H1 (cell line): ENCODE data around the gene SCGB1A1. TPM values are rescaled to one million over a fixed set of nuclear protein-coding genes. Genes with fewer than 3 reads are reported as not detected.

ENCODE experiments used
- CTCF ChIA-PET: fragments of 300-600 bp; sonication (Branson Sonifier 250); formaldehyde crosslinking; loops from one replicate; lab custom pipeline; 2021; ENCODE audit not compliant: partially characterized antibody; lab: Charles Lee
- POLR2A ChIA-PET: fragments of 300-600 bp; sonication (Branson Sonifier 250); formaldehyde crosslinking; loops from one replicate; lab custom pipeline; 2021; ENCODE audit warnings: inconsistent platforms; ENCODE audit not compliant: partially characterized antibody; lab: Charles Lee
- DNase-seq, 2 experiments: peaks; one replicate each; pipeline versions ENCODE4 v3.0.0 to v3.0.0-alpha.2; 2010 to 2022; ENCODE audit warnings: low spot score in 2 of 2, low read depth in 1 of 2, mixed read lengths in 1 of 2
- FAIRE-seq: peaks from 2 replicates; lab custom pipeline; 2011; peaks lifted over from hg19 to GRCh38; lab: Jason Lieb, UNC
- H2AFZ ChIP-seq: 2 replicates; pipeline ENCODE4 v1.8.1; 2012; ENCODE audit warnings: low read length, inconsistent platforms
- H2AK5ac ChIP-seq: 2 replicates; pipeline ENCODE4 v1.6.1; 2013; ENCODE audit warnings: low read depth, low read length
- H2BK120ac ChIP-seq: replicated peaks from 2 replicates; pipeline ENCODE3; 2013; ENCODE audit warnings: low read depth, low read length, inconsistent platforms
- H2BK12ac ChIP-seq: 2 replicates; pipeline ENCODE4 v1.6.1; 2013; ENCODE audit warnings: low read depth, low read length
- H2BK15ac ChIP-seq: 2 replicates; pipeline ENCODE4 v1.6.1; 2013; ENCODE audit warnings: low read length
- H2BK20ac ChIP-seq: 2 replicates; pipeline ENCODE4 v1.6.1; 2013; ENCODE audit warnings: low read length
- H2BK5ac ChIP-seq: 2 replicates; pipeline ENCODE4 v1.6.1; 2013; ENCODE audit warnings: low read depth, low read length
- H3K14ac ChIP-seq: 2 replicates; pipeline ENCODE4 v1.6.1; 2013; ENCODE audit warnings: inconsistent platforms; ENCODE audit not compliant: insufficient read length
- H3K18ac ChIP-seq: 2 replicates; pipeline ENCODE4 v1.6.1; 2013; ENCODE audit warnings: low read length; ENCODE audit errors: extremely low read depth
- H3K23ac ChIP-seq: 2 replicates; pipeline ENCODE4 v1.6.1; 2013; ENCODE audit warnings: inconsistent platforms; ENCODE audit not compliant: insufficient read length
- H3K23me2 ChIP-seq: 2 replicates; pipeline ENCODE4 v1.6.1; 2013; ENCODE audit warnings: low read depth, low read length
- H3K27ac ChIP-seq: 2 replicates; pipeline ENCODE4 v1.6.1; 2011; ENCODE audit warnings: low read depth, low read length, inconsistent platforms
- H3K27me3 ChIP-seq, 4 experiments: replicated peaks in 1 of 4; 1 replicate in 1 of 4; 2 replicates in 3 of 4; pipeline versions ENCODE4 v1.6.1 to v1.8.1; 2011 to 2013; ENCODE audit warnings: low read length in 3 of 4, mild to moderate bottlenecking in 3 of 4, inconsistent platforms in 2 of 4, mixed read lengths in 2 of 4, moderate library complexity in 1 of 4; ENCODE audit not compliant: control insufficient read depth in 3 of 4, insufficient read depth in 3 of 4; ENCODE audit errors: extremely low read depth in 1 of 4
- H3K36me3 ChIP-seq, 4 experiments: 2 replicates each; pipeline versions ENCODE4 v1.6.1 to v1.8.1; 2011 to 2013; ENCODE audit warnings: mild to moderate bottlenecking in 4 of 4, low read length in 3 of 4, moderate library complexity in 2 of 4, control low read depth in 1 of 4, inconsistent platforms in 1 of 4; ENCODE audit not compliant: insufficient read depth in 4 of 4, control insufficient read depth in 2 of 4
- H3K4ac ChIP-seq: replicated peaks from 2 replicates; pipeline ENCODE3; 2013; ENCODE audit warnings: low read length, low read depth, mixed read lengths, inconsistent platforms; ENCODE audit not compliant: insufficient read length
- H3K4me1 ChIP-seq, 4 experiments: replicated peaks in 1 of 4; 1 replicate in 1 of 4; 2 replicates in 3 of 4; pipeline versions ENCODE4 v1.6.1 to v1.8.1; 2011 to 2013; ENCODE audit warnings: low read length in 3 of 4, inconsistent platforms in 2 of 4, mixed read lengths in 1 of 4; ENCODE audit not compliant: insufficient read depth in 4 of 4, control insufficient read depth in 3 of 4
- H3K4me2 ChIP-seq, 2 experiments: 2 replicates each; pipeline versions ENCODE4 v1.6.1 to v1.8.1; 2011 to 2013; ENCODE audit warnings: low read depth in 2 of 2, low read length in 2 of 2, control low read depth in 1 of 2, inconsistent platforms in 1 of 2, mild to moderate bottlenecking in 1 of 2; ENCODE audit not compliant: insufficient read depth in 1 of 2
- H3K4me3 ChIP-seq, 4 experiments: fragments of 200-600, 300-600 bp in 1 of 4; sonication (generic), shearing (Covaris generic), sonication (Bioruptor Twin) in 1 of 4; 2 replicates each; pipeline versions ENCODE4 v1.5.1 to v1.8.1; 2011 to 2016; ENCODE audit warnings: low read length in 4 of 4, low read depth in 3 of 4, control low read depth in 2 of 4, inconsistent platforms in 2 of 4, mild to moderate bottlenecking in 2 of 4, mixed read lengths in 1 of 4, moderate library complexity in 1 of 4; ENCODE audit not compliant: insufficient read depth in 2 of 4; ENCODE audit errors: extremely low read depth in 1 of 4
- H3K56ac ChIP-seq: replicated peaks from 2 replicates; pipeline ENCODE3; 2013; ENCODE audit warnings: low read depth, mild to moderate bottlenecking, mixed read lengths, low read length, inconsistent platforms; ENCODE audit not compliant: insufficient read length
- H3K79me1 ChIP-seq: 2 replicates; pipeline ENCODE4 v1.6.1; 2013; ENCODE audit warnings: low read depth, low read length, control low read depth
- H3K79me2 ChIP-seq, 2 experiments: 2 replicates each; pipeline versions ENCODE4 v1.6.1 to v1.8.1; 2012 to 2013; ENCODE audit warnings: low read length in 2 of 2, mild to moderate bottlenecking in 2 of 2, inconsistent platforms in 1 of 2; ENCODE audit not compliant: insufficient read depth in 2 of 2, control insufficient read depth in 1 of 2
- H3K9ac ChIP-seq, 4 experiments: replicated peaks in 1 of 4; 1 replicate in 1 of 4; 2 replicates in 3 of 4; pipeline versions ENCODE4 v1.6.1 to v1.8.1; 2011 to 2013; ENCODE audit warnings: low read depth in 3 of 4, low read length in 3 of 4, control low read depth in 2 of 4, mild to moderate bottlenecking in 2 of 4, moderate library complexity in 2 of 4, inconsistent platforms in 1 of 4; ENCODE audit errors: extremely low read depth in 1 of 4
- H3K9me3 ChIP-seq, 2 experiments: 2 replicates each; pipeline versions ENCODE4 v1.6.1 to v1.8.1; 2012 to 2013; ENCODE audit warnings: mild to moderate bottlenecking in 2 of 2, moderate library complexity in 2 of 2, control low read depth in 1 of 2, inconsistent platforms in 1 of 2, low read depth in 1 of 2, low read length in 1 of 2, mixed read lengths in 1 of 2; ENCODE audit not compliant: insufficient read depth in 2 of 2
- H4K20me1 ChIP-seq, 2 experiments: replicated peaks in 1 of 2; 2 replicates each; pipeline versions ENCODE3 to v1.8.1; 2011 to 2013; ENCODE audit warnings: inconsistent platforms in 2 of 2, low read length in 2 of 2, mild to moderate bottlenecking in 1 of 2; ENCODE audit not compliant: insufficient read depth in 2 of 2, control insufficient read depth in 1 of 2
- H4K5ac ChIP-seq: 2 replicates; pipeline ENCODE4 v1.6.1; 2013; ENCODE audit warnings: low read length, low read depth, mixed read lengths, inconsistent platforms; ENCODE audit not compliant: insufficient read length
- H4K8ac ChIP-seq: 2 replicates; pipeline ENCODE4 v1.8.0; 2013; ENCODE audit warnings: mild to moderate bottlenecking, moderate library complexity, low read length, inconsistent platforms; ENCODE audit not compliant: insufficient read depth; ENCODE audit errors: extremely low read depth
- H4K91ac ChIP-seq: replicated peaks from 2 replicates; pipeline ENCODE3; 2013; ENCODE audit warnings: low read length, mixed read lengths, inconsistent platforms; ENCODE audit not compliant: insufficient read length
- HDAC2 ChIP-seq, 2 experiments: fragments of 300-600 bp in 1 of 2; sonication (generic) in 1 of 2; IDR thresholded peaks; 2 replicates each; pipeline ENCODE4 v1.6.1; 2011 to 2012; ENCODE audit warnings: low read depth in 2 of 2, low read length in 2 of 2, mild to moderate bottlenecking in 2 of 2, moderate library complexity in 2 of 2, borderline replicate concordance in 1 of 2, inconsistent platforms in 1 of 2
- RXRA ChIP-seq: IDR thresholded peaks from 2 replicates; pipeline ENCODE4 v1.6.1; 2011; ENCODE audit warnings: low read depth, mild to moderate bottlenecking, low read length, moderate library complexity; ENCODE audit not compliant: insufficient read depth
- SAP30 ChIP-seq: fragments of 300-600 bp; sonication (generic); IDR thresholded peaks from 2 replicates; pipeline ENCODE4 v1.7.1; 2012; ENCODE audit warnings: low read length, moderate library complexity, mild to moderate bottlenecking, inconsistent platforms; ENCODE audit not compliant: insufficient read depth, insufficient replicate concordance
- USF2 ChIP-seq: IDR thresholded peaks from 2 replicates; pipeline ENCODE4 v1.6.1; 2011; ENCODE audit warnings: low read length, improper control_type of control experiment
- WGBS, 2 experiments: shearing (Covaris generic) in 1 of 2; methylation state at CpG; one replicate each; pipeline versions ENCODE4 v1.1.6 to v1.1.7; 2013 to 2015; ENCODE audit warnings: low lambda C conversion rate in 2 of 2, mixed read lengths in 2 of 2, inconsistent platforms in 1 of 2, low coverage in 1 of 2, missing lambda C conversion rate in 1 of 2; ENCODE audit not compliant: insufficient replicate concordance in 2 of 2, insufficient coverage in 1 of 2, insufficient read length in 1 of 2; ENCODE audit errors: extremely low coverage in 1 of 2, missing lambda C conversion rate in 1 of 2; 5-methylcytosine and 5-hydroxymethylcytosine counted together
- polyA plus RNA-seq, 7 experiments: library from polyadenylated mRNA; depleted of rRNA in 3 of 7; stranded (reverse) in 5 of 7; unstranded in 2 of 7; fragments of >200 nt in 5 of 7; fragments of 200-250 nt in 2 of 7; gene quantifications; 1 replicate in 5 of 7; 2 replicates in 1 of 7; 4 replicates in 1 of 7; pipeline versions ENCODE4 v1.2.1 to v1.2.3, GENCODE V29; 2011 to 2013; ENCODE audit warnings: missing spikeins in 2 of 7, mixed read lengths in 2 of 7
- total RNA-seq: library from RNA; stranded (reverse); fragmentation: NEBNext Ultra II Directional; extraction: Animal tissue kit (Norgen Biotek cat#: 25700); gene quantifications from 2 replicates; pipeline ENCODE4 v1.2.1, GENCODE V29; 2021

Gene SCGB1A1
- total and polyA plus RNA-seq, 2 of the 8 experiments (the other 6 are each of a cell fraction or from before 2014, with no cell fraction given), result not detected

- no peak overlapping the region for H2BK15ac ChIP-seq
- no peak overlapping the region for H3K4ac ChIP-seq
- H3K36me3 ChIP-seq, result no peaks in the 10 kb centered on the region
- H2AK5ac ChIP-seq, result no peak overlapping the region
- no peak overlapping the region for H4K91ac ChIP-seq
- H2BK120ac ChIP-seq, result no peak overlapping the region
- no peak overlapping the region for H2BK12ac ChIP-seq
- no peak for DNase-seq
- no peak overlapping the region for H3K56ac ChIP-seq
- no peak overlapping the region for H4K8ac ChIP-seq
- H3K23me2 ChIP-seq, result no peaks in the 10 kb centered on the region
- WGBS, 2 experiments, result 95% methylated on average over 2 of the region's 2 CpGs; no CpG with 5 or more reads in 1 of the 2 experiments
- H3K4me1 ChIP-seq, result no peaks in the 10 kb centered on the region
- H3K9ac ChIP-seq, result no peak overlapping the region
- no peak overlapping the region for H4K5ac ChIP-seq
- H3K14ac ChIP-seq, result no peak overlapping the region
- FAIRE-seq, result no peak
- H2BK5ac ChIP-seq, result no peak overlapping the region
- no peaks in the 10 kb centered on the region for H3K79me2 ChIP-seq
- no peaks in the 10 kb centered on the region for H3K27me3 ChIP-seq
- H2AFZ ChIP-seq, result no peak overlapping the region
- no peak overlapping the region for H3K27ac ChIP-seq
- ChIA-PET CTCF (interaction anchor here (0.9 to 1.9 kb wide), 6 partner anchors 21 to 128 kb away, joined by 4 to 8 read pairs (median 5); no protein-coding TSS in a partner anchor), POLR2A (no interaction called here)
- H2BK20ac ChIP-seq, result no peak overlapping the region
- no peak overlapping the region for H3K23ac ChIP-seq
- TF ChIP-seq USF2 (no peak), RXRA (no peak), SAP30 (no peak), HDAC2 (IDR thresholded peaks at IDR 0.05; ENCODE audit: borderline replicate concordance in 1 of 2, low read depth in 2 of 2, low read length in 2 of 2) (no peak)
- no peaks in the 10 kb centered on the region for H4K20me1 ChIP-seq
- H3K79me1 ChIP-seq, result no peaks in the 10 kb centered on the region
- no peak overlapping the region for H3K4me2 ChIP-seq
- no peak overlapping the region for H3K4me3 ChIP-seq
- no peak overlapping the region for H3K18ac ChIP-seq
- H3K9me3 ChIP-seq, result no peaks in the 10 kb centered on the region
Measured at GRCh38 chr11:62466444-62466843, 47.6 kb downstream of the SCGB1A1 start.
